Left ventricle myocardium inferior (tissue), 1 donor: ENCODE measurements around the gene SWT1. TPM values are rescaled to one million over a fixed set of nuclear protein-coding genes. Genes with fewer than 3 reads are reported as not detected.
"Not testable (repeated sequence)": the region's sequence is repeated elsewhere in the genome, so short reads cannot be mapped to it uniquely, and the experiment has no call there.

Source experiments
- DNase-seq: peaks from one replicate; pipeline ENCODE4 v3.0.0-alpha.2; 2020
- H3K27ac ChIP-seq: fragments of 200-600 bp; replicated peaks from 2 replicates; pipeline ENCODE4 v1.8.0; 2021
- H3K27me3 ChIP-seq: fragments of 200-600 bp; 2 replicates; pipeline ENCODE4 v1.8.0; 2021; ENCODE audit warnings: low read depth
- H3K36me3 ChIP-seq: fragments of 200-600 bp; 2 replicates; pipeline ENCODE4 v1.8.0; 2021
- H3K4me1 ChIP-seq: fragments of 200-600 bp; 2 replicates; pipeline ENCODE4 v1.8.0; 2021
- H3K4me3 ChIP-seq: fragments of 200-600 bp; 2 replicates; pipeline ENCODE4 v1.8.0; 2021; ENCODE audit warnings: mild to moderate bottlenecking, moderate library complexity
- H3K9me3 ChIP-seq: fragments of 200-600 bp; replicated peaks from 2 replicates; pipeline ENCODE4 v1.8.0; 2021
- CTCF ChIP-seq: fragments of 200-600 bp; IDR thresholded peaks from 2 replicates; pipeline ENCODE4 v1.8.0; 2021; ENCODE audit warnings: antibody characterized with exemption, mild to moderate bottlenecking, borderline replicate concordance
- intact Hi-C: fragments of 100-400 bp; cut with micrococcal nuclease; formaldehyde crosslinking; loops from one replicate; pipeline ENCODE4 v1.11.0; 2022
- total RNA-seq: library from RNA; stranded (reverse); fragmentation: NEBNext Ultra II Directional; extraction: Animal tissue kit (Norgen Biotek cat#: 25700); gene quantifications from one replicate; pipeline ENCODE4 v1.2.1, GENCODE V29; 2021
- donor health status: DM: no; HTN: yes; CAD: no; lungs with severe emphysema.

SWT1 gene
- total RNA-seq, 1 donor from 2014 or later, result 7.4 TPM

GRCh38 chr1:185193756-185194155 is 36.8 kb downstream of the SWT1 start:
- Histone ChIP-seq H3K9me3 (peaks cover 15% of the 10 kb centered on the region), H3K4me3 (no peak overlapping the region), H3K36me3 (peaks cover 65% of the 10 kb centered on the region), H3K4me1 (no peaks in the 10 kb centered on the region), H3K27ac (no peak overlapping the region), H3K27me3 (no peaks in the 10 kb centered on the region)
- no peak for DNase-seq
- no peak for TF ChIP-seq CTCF
- intact Hi-C loops, result no loop called here

GRCh38 chr1:185198712-185199111 is 41.7 kb downstream of the SWT1 start:
- H3K27ac ChIP-seq, H3K4me1 ChIP-seq, DNase-seq, H3K4me3 ChIP-seq, intact Hi-C loops, H3K27me3 ChIP-seq: not testable (repeated sequence)
- Histone ChIP-seq H3K36me3 (peaks cover 45% of the 10 kb centered on the region), H3K9me3 (peaks cover 18% of the 10 kb centered on the region)

- H3K9me3 ChIP-seq, result peaks cover 18% of the 10 kb centered on the region
- no peak overlapping the region for H3K4me3 ChIP-seq
- DNase-seq, result no peak
- H3K27me3 ChIP-seq, result no peaks in the 10 kb centered on the region
- no peak overlapping the region for H3K27ac ChIP-seq
- intact Hi-C loops, result no loop called here
- peaks cover 46% of the 10 kb centered on the region for H3K36me3 ChIP-seq
- no peak for TF ChIP-seq CTCF
- no peaks in the 10 kb centered on the region for H3K4me1 ChIP-seq
These were observed 43.9 kb downstream of the SWT1 start for GRCh38 chr1:185200889-185201288.

DNA sequence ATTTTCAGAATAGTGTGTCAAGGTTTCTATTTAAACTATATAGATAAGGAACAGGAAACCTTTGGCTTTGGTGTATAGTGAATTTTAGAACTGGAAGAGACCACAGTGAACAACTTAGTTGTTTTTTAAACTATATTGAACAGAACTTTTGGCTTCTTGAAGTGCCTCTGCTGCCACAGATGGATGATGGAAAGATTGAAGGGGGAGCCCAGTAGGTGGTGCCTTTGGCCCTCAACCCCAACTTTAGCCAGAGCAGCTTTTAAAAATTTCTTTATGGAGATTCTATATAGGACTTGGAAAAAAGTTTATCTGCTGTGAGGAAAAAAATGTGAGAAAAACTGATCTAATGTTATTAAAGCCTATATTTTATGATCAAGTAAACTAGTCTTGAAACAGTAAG is 50.2 kb downstream of the SWT1 start:
- no peak for TF ChIP-seq CTCF
- Histone ChIP-seq H3K36me3 (peaks cover 55% of the 10 kb centered on the region), H3K9me3 (peaks cover 17% of the 10 kb centered on the region), H3K27me3 (no peaks in the 10 kb centered on the region), H3K4me3 (no peak overlapping the region), H3K4me1 (no peaks in the 10 kb centered on the region), H3K27ac (no peak overlapping the region)
- DNase-seq, result no peak
- intact Hi-C loops, result no loop called here

DNA sequence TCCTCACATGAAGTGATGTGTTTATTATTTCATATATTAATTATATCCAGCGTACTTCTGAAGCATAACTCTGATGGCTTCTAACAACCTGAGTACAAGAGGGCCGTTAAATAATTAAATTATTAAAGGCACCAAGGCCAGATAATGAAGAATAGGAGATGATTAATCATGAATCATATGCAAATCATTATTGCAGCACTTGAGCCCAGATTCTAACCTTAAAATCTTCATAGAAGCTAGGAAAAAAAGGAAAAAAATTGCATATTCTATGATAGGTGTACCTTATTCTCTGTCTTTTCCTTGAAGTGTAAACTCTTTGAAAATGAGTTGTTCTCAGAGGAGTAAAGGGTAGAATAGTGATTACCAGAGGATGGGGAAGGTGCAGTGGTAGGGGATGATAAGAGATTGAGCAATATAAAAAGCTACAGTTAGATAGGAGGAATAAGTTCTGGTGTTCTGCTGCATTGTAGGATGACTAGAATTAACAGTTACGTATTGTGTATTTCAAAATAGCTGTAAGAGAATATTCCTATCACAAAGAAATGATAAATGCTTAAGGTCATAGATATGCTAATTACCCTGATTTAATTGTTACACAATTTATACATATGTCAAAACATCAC is 51.1 kb downstream of the SWT1 start:
- peaks cover 55% of the 10 kb centered on the region for H3K36me3 ChIP-seq
- H3K9me3 ChIP-seq, result peaks cover 17% of the 10 kb centered on the region
- no peak overlapping the region for H3K27ac ChIP-seq
- DNase-seq, result no peak
- TF ChIP-seq CTCF, result no peak
- intact Hi-C loops, result no loop called here
- H3K4me3 ChIP-seq, result no peak overlapping the region
- no peaks in the 10 kb centered on the region for H3K27me3 ChIP-seq
- no peaks in the 10 kb centered on the region for H3K4me1 ChIP-seq

- no peak for DNase-seq
- no peak overlapping the region for H3K27ac ChIP-seq
- H3K4me3 ChIP-seq, result no peak overlapping the region
- H3K4me1 ChIP-seq, result no peaks in the 10 kb centered on the region
- H3K9me3 ChIP-seq, result peaks cover 17% of the 10 kb centered on the region
- intact Hi-C loops, result no loop called here
- no peak for TF ChIP-seq CTCF
- peaks cover 55% of the 10 kb centered on the region for H3K36me3 ChIP-seq
- no peaks in the 10 kb centered on the region for H3K27me3 ChIP-seq
These were observed 51.7 kb downstream of the SWT1 start for GRCh38 chr1:185208626-185209180.

DNA sequence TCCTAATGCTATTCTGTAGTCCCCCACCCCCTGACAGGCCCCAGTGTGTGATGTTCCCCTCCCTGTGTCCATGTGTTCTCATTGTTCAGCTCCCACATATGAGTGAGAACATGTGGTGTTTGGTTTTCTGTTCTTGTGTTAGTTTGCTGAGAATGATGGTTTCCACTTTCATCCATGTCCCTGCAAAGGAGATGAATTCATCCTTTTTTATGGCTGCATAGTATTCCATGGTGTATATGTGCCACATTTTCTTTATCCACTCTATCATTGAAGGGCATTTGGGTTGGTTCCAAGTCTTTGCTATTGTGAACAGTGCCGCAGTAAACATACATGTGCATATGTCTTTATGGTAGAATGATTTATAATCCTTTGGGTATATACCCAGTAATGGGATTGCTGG is 52.4 kb downstream of the SWT1 start:
- Histone ChIP-seq H3K9me3 (peaks cover 17% of the 10 kb centered on the region), H3K36me3 (peaks cover 55% of the 10 kb centered on the region)
- H3K4me1 ChIP-seq, H3K27me3 ChIP-seq, H3K4me3 ChIP-seq, H3K27ac ChIP-seq, DNase-seq, intact Hi-C loops: not testable (repeated sequence)
